PFSK-1 (cell line): ENCODE results near the gene SMARCD3.

ENCODE experiments used
- FOXP2 ChIP-seq: optimal IDR thresholded peaks from 2 replicates; pipeline ENCODE3; 2011; ENCODE audit warnings: borderline replicate concordance, control low read depth, inconsistent platforms; ENCODE audit not compliant: insufficient read depth; ENCODE audit errors: extremely low read length, extremely low read depth
- POLR2AphosphoS5 ChIP-seq: IDR thresholded peaks from 2 replicates; pipeline ENCODE4 v1.6.1; 2012; ENCODE audit warnings: low read depth, mild to moderate bottlenecking, control low read depth, low read length, moderate library complexity
- TAF1 ChIP-seq: IDR thresholded peaks from 2 replicates; pipeline ENCODE4 v1.6.1; 2012; ENCODE audit warnings: low read length, control low read depth, borderline replicate concordance; ENCODE audit not compliant: insufficient read depth

DNA sequence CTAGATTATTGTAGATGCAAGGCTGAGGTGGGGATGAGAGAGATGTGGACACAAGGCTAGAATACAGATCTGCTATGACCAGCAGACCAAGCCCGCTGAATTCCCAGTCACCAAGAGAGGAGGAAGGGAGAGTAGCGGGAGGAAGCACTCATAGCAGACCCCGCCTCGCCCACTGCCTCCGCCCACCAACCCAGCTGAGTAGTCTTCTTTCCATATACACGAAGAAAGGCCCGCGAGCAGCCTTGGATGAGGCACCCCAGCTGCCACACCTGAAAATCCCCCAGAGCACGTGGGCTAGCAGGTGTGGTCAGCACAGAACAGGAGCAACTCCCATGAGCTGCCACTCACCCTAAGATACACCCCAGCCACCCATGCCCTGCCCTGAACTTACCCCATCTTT is 30.3 kb downstream of the SMARCD3 start:
- TF ChIP-seq POLR2AphosphoS5 (no peak), TAF1 (no peak), FOXP2 (no peak)
